HUDEP-2 (cell line): ENCODE data around the gene ACAD8.
"Not testable (repeated sequence)": the region's sequence is repeated elsewhere in the genome, so short reads cannot be mapped to it uniquely, and the experiment has no call there.

Source experiments
- DNase-seq, 76 experiments: peaks; one replicate each; lab custom pipeline; 2025; ENCODE audit not compliant: unreplicated experiment in 76 of 76; lab: John Stamatoyannopoulos, UW

ACAD8 gene

GRCh38 chr11:134284349-134284748 lies 31.0 kb downstream of the ACAD8 start:
- DNase-seq, result not testable (repeated sequence)

GRCh38 chr11:134287561-134287960 lies 34.2 kb downstream of the ACAD8 start:
- DNase-seq, result no peak

GRCh38 chr11:134288486-134288885 lies 35.1 kb downstream of the ACAD8 start:
- DNase-seq, result no peak

GRCh38 chr11:134289167-134289566 lies 35.8 kb downstream of the ACAD8 start:
- no peak for DNase-seq

GRCh38 chr11:134289789-134290188 lies 36.4 kb downstream of the ACAD8 start:
- no peak for DNase-seq

- DNase-seq, result no peak
These were observed 37.3 kb downstream of the ACAD8 start for GRCh38 chr11:134290646-134291045.

- DNase-seq, result no peak
These were observed 37.8 kb downstream of the ACAD8 start for GRCh38 chr11:134291196-134291595.

- DNase-seq, result no peak
These were observed 39.3 kb downstream of the ACAD8 start for GRCh38 chr11:134292661-134293060.

- DNase-seq, result no peak
These were observed 40.0 kb downstream of the ACAD8 start for GRCh38 chr11:134293119-134294113.

GRCh38 chr11:134294664-134295063 lies 41.3 kb downstream of the ACAD8 start:
- DNase-seq, result no peak

- DNase-seq, result no peak
These were observed 58.9 kb downstream of the ACAD8 start for GRCh38 chr11:134312223-134312622.

- no peak for DNase-seq
These were observed 59.4 kb downstream of the ACAD8 start for GRCh38 chr11:134312807-134313206.

- no peak for DNase-seq
These were observed 60.0 kb downstream of the ACAD8 start for GRCh38 chr11:134313379-134313778.

GRCh38 chr11:134313821-134314607 lies 60.6 kb downstream of the ACAD8 start:
- no peak for DNase-seq
